Liver (tissue), 3 donors: Measurements from ENCODE around the gene ACTN4.

ENCODE experiments used
- HNF4A ChIP-seq, 2 donors: conservative IDR thresholded peaks; 2 replicates each; pipeline ENCODE4 v1.6.1; 2016; ENCODE audit warnings: antibody characterized with exemption in 2 of 2, mild to moderate bottlenecking in 2 of 2
- JUND ChIP-seq, 2 donors: IDR thresholded peaks; 2 replicates each; pipeline ENCODE4 v1.6.1; 2016; ENCODE audit warnings: antibody characterized with exemption in 2 of 2
- RAD21 ChIP-seq, 2 donors: IDR thresholded peaks; 2 replicates each; pipeline ENCODE4 v1.6.1; 2016; ENCODE audit warnings: antibody characterized with exemption in 2 of 2, mild to moderate bottlenecking in 2 of 2
- SP1 ChIP-seq: IDR thresholded peaks from 2 replicates; pipeline ENCODE4 v1.6.1; 2018; ENCODE audit warnings: antibody characterized with exemption, mild to moderate bottlenecking
- TAF1 ChIP-seq: conservative IDR thresholded peaks from 2 replicates; pipeline ENCODE4 v1.6.1; 2016; ENCODE audit warnings: antibody characterized with exemption, mild to moderate bottlenecking
- YY1 ChIP-seq: IDR thresholded peaks from 2 replicates; pipeline ENCODE4 v1.6.1; 2016; ENCODE audit warnings: antibody characterized with exemption, mild to moderate bottlenecking
- TF ChIP-seq, protein P1 (sequence below): IDR thresholded peaks from 2 replicates; pipeline ENCODE4 v1.6.1; 2016; ENCODE audit warnings: antibody characterized with exemption
- TF ChIP-seq, protein P2 (sequence below): fragments of 150-350 bp; IDR thresholded peaks from 2 replicates; pipeline ENCODE4 v1.5.1; 2017; ENCODE audit warnings: improper control_type of control experiment, low read depth, low read length; ENCODE audit not compliant: missing input control
- TF ChIP-seq, protein P3 (sequence below): IDR thresholded peaks from 2 replicates; pipeline ENCODE4 v1.6.1; 2016; ENCODE audit warnings: antibody characterized with exemption, mild to moderate bottlenecking
- TF ChIP-seq, protein P4 (sequence below): IDR thresholded peaks from 2 replicates; pipeline ENCODE4 v1.6.1; 2016; ENCODE audit warnings: antibody characterized with exemption
- TF ChIP-seq, protein P5 (sequence below): IDR thresholded peaks from 2 replicates; pipeline ENCODE4 v1.6.1; 2016; ENCODE audit warnings: antibody characterized with exemption
- donor health status: healthy.
- donor health status: healthy.

DNA sequence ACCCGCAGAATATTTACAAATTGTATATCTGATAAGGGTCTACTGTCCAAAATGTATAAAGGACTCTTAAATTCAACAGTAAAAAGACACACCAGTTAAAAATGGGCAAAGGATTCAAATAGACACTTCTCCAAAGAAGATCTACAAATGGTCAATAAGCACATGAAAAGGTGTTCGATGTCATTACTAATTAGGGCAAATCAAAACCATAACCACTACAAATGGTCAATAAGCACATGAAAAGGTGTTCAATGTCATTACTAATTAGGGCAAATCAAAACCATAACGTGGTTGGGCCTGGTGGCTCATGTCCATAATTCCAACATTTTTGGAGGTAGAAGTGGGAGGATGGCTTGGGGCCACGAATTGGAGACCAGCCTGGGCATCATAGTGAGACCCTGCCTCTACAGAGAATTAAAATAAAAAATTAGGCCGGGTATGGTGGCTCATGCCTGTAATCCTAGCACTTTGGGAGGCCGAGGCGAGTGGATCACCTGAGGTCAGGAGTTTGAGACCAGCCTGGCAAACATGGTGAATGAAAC lies 40.5 kb downstream of the ACTN4 start:
- TF ChIP-seq, protein P1, sequence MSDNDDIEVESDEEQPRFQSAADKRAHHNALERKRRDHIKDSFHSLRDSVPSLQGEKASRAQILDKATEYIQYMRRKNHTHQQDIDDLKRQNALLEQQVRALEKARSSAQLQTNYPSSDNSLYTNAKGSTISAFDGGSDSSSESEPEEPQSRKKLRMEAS, result no peak
- TF ChIP-seq, protein P2, sequence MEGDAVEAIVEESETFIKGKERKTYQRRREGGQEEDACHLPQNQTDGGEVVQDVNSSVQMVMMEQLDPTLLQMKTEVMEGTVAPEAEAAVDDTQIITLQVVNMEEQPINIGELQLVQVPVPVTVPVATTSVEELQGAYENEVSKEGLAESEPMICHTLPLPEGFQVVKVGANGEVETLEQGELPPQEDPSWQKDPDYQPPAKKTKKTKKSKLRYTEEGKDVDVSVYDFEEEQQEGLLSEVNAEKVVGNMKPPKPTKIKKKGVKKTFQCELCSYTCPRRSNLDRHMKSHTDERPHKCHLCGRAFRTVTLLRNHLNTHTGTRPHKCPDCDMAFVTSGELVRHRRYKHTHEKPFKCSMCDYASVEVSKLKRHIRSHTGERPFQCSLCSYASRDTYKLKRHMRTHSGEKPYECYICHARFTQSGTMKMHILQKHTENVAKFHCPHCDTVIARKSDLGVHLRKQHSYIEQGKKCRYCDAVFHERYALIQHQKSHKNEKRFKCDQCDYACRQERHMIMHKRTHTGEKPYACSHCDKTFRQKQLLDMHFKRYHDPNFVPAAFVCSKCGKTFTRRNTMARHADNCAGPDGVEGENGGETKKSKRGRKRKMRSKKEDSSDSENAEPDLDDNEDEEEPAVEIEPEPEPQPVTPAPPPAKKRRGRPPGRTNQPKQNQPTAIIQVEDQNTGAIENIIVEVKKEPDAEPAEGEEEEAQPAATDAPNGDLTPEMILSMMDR, result no peak
- TF ChIP-seq, protein P3, sequence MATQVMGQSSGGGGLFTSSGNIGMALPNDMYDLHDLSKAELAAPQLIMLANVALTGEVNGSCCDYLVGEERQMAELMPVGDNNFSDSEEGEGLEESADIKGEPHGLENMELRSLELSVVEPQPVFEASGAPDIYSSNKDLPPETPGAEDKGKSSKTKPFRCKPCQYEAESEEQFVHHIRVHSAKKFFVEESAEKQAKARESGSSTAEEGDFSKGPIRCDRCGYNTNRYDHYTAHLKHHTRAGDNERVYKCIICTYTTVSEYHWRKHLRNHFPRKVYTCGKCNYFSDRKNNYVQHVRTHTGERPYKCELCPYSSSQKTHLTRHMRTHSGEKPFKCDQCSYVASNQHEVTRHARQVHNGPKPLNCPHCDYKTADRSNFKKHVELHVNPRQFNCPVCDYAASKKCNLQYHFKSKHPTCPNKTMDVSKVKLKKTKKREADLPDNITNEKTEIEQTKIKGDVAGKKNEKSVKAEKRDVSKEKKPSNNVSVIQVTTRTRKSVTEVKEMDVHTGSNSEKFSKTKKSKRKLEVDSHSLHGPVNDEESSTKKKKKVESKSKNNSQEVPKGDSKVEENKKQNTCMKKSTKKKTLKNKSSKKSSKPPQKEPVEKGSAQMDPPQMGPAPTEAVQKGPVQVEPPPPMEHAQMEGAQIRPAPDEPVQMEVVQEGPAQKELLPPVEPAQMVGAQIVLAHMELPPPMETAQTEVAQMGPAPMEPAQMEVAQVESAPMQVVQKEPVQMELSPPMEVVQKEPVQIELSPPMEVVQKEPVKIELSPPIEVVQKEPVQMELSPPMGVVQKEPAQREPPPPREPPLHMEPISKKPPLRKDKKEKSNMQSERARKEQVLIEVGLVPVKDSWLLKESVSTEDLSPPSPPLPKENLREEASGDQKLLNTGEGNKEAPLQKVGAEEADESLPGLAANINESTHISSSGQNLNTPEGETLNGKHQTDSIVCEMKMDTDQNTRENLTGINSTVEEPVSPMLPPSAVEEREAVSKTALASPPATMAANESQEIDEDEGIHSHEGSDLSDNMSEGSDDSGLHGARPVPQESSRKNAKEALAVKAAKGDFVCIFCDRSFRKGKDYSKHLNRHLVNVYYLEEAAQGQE, result no peak
- TF ChIP-seq JUND (IDR thresholded peaks at IDR 0.05) (no peak), TAF1 (no peak), YY1 (no peak), RAD21 (IDR thresholded peaks at IDR 0.05) (no peak), HNF4A (conservative IDR thresholded peaks at IDR 0.05) (no peak), SP1 (no peak)
- TF ChIP-seq, protein P4, sequence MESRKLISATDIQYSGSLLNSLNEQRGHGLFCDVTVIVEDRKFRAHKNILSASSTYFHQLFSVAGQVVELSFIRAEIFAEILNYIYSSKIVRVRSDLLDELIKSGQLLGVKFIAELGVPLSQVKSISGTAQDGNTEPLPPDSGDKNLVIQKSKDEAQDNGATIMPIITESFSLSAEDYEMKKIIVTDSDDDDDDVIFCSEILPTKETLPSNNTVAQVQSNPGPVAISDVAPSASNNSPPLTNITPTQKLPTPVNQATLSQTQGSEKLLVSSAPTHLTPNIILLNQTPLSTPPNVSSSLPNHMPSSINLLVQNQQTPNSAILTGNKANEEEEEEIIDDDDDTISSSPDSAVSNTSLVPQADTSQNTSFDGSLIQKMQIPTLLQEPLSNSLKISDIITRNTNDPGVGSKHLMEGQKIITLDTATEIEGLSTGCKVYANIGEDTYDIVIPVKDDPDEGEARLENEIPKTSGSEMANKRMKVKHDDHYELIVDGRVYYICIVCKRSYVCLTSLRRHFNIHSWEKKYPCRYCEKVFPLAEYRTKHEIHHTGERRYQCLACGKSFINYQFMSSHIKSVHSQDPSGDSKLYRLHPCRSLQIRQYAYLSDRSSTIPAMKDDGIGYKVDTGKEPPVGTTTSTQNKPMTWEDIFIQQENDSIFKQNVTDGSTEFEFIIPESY, result no peak
- TF ChIP-seq, protein P5, sequence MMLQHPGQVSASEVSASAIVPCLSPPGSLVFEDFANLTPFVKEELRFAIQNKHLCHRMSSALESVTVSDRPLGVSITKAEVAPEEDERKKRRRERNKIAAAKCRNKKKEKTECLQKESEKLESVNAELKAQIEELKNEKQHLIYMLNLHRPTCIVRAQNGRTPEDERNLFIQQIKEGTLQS, result no peak
